CD4-positive, alpha-beta T cell treated with Interleukin-10 for 1 hour (primary cell): ENCODE results near the gene TUBGCP6.

Source experiments
- DNase-seq: peaks from one replicate; pipeline ENCODE4 v3.0.0-alpha.2; 2020

TUBGCP6 gene, protein sequence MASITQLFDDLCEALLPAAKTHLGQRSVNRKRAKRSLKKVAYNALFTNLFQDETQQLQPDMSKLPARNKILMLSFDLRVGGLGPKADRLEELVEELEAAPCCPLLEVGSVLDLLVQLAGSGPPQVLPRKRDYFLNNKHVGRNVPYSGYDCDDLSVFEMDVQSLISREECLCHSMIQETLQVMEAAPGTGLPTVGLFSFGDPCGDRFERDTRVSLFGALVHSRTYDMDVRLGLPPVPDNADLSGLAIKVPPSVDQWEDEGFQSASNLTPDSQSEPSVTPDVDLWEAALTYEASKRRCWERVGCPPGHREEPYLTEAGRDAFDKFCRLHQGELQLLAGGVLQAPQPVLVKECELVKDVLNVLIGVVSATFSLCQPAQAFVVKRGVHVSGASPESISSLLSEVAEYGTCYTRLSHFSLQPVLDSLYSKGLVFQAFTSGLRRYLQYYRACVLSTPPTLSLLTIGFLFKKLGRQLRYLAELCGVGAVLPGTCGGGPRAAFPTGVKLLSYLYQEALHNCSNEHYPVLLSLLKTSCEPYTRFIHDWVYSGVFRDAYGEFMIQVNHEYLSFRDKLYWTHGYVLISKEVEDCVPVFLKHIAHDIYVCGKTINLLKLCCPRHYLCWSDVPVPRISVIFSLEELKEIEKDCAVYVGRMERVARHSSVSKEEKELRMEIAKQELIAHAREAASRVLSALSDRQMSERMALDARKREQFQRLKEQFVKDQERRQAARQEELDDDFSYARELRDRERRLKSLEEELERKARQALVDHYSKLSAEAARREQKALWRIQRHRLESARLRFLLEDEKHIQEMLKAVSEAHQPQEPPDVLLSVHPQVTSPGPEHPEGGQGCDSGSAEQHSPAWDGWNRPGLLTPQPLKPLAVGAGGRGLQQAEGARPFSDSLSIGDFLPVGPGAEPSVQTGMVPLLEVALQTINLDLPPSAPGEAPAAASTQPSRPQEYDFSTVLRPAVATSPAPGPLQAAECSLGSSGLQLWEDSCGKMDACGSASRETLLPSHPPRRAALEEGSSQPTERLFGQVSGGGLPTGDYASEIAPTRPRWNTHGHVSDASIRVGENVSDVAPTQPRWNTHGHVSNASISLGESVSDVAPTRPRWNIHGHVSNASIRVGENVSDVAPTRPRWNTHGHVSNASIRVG (N-terminal part only)

DNA sequence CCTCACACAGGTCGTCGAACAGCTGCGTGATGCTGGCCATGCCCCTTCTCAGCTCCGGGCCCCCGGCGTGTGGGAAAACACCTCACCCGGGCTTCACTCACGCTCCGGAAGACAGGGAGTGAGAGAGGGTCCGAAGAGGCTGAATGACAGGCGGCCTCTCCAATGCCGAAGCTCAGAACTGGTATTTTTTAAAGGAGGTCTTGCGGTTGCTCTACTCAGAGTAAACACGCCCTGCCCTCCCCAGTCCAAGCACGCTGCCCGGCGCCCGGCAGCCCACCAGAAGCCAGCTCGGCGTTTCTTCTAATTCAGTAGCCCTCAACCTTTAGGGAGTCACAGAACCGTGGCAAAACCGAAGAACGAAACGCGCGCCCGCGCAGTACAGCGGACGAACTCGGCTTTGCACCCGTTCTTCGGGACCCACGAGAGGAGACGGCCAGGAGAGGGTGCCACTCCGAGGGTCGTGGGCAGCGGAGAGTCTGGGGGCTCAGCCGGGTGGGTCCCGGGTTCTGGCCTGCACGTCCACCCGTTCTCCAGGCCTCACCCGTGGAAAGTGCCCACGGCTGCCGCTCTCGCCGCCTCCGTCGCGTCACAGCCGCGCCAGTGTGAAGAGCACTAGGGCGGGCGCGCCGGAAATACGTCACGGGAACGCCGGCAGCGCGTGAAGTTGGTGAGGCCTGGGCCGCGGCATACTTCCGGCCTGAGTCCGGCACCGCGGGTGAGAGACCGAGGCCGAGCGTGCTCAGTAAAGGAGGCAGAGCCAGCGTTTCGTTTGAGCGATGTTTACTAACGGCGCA, at the start of gene TUBGCP6:
Gene TUBGCP6 (minus strand): TSS at position 604 of the 794 bp plus-strand sequence. CDS start 564 bp downstream, at position 40.
- peak; percentile 91 for DNase-seq

DNA sequence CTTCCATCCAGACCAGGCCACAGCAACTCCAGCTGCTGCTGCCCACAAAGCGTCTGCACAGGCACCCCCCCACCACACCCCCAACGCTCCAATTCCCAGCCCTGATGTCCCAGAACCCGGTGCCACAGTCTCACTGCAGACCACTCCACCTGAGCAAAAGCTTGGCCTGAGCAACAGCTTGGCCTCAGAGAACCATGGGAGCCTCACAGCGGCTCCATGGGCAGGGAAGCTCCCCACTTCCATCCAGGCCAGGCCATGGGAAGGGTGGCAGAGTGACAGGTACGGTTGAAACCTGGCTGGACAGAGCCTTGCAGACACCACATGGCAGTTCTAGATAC, 49.5 kb upstream of the TUBGCP6 start:
- no peak for DNase-seq

DNA sequence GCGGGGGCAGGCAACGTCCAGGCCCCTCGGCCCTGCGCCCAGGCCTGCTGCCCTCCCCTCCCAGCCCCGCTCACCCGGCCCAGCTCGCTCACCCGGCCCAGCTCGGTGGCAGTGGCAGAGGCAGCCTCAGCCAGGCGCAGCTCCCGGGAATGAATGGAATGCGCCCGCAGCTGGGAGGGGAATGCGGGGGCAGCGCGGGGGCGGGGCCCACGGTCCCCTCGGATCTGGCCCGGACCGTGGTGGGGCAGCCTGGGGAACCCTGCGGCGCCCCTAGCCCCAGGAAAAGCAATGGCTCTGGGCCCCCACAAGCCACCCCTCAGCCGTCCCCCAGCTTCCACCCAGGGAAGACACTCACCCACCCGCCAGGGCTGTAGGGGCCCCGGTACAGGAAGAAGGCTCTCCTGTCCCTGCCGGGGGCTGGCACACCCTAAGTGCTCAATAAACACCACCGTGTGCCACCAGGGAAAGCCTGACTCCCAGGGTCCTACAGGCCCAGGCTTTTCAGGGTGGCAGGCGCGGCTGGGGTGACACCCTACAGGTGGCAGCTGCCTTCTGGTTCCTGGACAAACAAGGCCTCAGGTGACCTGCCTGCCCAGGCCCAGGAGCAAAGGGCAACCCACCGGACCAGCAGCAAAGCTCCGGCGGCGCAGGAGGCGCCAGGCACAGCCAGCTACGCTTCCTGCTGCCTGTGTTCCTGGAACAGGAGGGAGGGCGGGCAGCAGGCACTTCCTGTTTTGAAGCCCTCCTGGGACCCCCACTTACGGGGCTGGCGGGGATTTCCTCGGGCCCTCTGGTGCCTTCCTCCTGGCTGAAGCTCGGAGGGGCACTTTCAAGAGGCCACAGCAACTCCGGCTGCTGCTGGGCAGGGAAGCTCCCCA, 48.9 kb upstream of the TUBGCP6 start:
- no peak for DNase-seq

DNA sequence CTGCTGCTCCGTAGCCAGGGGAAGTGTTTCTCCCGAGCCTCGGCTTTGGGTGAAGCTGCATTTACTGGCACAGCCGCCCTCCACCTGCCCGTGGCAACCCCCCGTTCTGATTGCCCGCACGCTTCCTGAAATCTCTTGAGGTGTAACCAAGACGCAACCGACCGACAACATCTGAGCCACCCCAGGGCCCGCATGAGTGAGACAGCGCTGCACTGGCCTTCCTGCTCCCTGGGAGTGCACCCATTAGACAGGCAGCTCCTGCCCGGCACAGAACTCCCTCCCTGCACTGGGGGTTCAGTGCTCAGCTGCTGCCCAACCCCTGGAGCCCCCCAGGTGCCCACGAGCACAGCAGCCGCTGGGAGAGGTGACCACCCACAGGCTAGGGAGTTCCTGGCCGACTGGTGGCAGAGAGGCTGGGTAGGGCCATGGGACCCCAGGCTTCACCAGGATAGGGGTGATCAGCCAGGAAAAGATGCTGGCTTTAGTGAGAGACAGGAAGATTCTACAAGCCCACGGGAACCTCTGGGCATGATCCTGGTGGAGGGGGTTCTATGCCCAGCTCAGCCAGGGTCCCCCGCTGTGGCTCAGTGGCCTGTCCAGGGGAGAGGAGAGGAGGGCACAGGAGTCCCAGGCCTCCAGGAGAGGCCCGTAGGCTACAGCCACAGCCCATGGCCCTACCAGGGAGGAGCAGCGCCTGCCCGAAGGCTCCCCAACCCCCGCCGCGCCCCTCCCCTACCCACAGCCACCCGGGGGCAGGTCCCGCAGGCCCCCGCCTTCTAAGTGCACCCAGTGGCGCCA, 48.0 kb upstream of the TUBGCP6 start:
- no peak for DNase-seq

DNA sequence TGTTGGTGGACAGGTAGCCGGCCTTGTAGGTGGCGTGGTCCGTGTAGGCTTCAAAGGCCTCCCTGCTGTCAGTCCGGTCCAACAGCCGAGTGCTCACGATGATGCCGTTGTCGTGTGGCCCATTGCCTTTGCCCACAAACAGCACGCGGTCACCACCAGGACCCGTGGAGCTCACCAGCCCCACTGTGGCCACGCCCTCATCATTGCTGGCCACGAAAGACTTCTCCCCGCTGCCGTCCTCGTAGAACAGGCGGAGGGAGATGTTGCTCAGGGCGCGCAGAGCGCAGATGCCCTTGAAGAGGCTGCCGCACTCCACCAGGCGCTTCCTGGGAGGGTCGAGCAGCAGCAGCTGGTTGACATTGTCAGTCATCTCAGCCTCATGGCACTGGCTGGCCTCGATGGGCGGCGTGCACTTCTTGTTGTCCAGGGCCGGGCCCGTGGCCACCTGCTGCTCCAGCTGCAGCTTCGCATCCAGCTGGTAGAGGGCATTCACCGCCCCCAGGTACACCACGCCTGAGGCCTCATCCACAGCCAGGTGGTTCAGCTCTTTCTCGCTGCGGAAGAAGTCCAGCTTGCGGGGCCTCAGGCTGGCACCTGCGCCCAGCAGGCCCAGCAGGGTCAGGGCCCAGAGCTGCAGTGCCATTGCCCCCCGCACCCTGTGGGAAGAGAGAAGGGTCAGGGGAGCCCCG, 45.3 kb upstream of the TUBGCP6 start:
- DNase-seq, result no peak

DNA sequence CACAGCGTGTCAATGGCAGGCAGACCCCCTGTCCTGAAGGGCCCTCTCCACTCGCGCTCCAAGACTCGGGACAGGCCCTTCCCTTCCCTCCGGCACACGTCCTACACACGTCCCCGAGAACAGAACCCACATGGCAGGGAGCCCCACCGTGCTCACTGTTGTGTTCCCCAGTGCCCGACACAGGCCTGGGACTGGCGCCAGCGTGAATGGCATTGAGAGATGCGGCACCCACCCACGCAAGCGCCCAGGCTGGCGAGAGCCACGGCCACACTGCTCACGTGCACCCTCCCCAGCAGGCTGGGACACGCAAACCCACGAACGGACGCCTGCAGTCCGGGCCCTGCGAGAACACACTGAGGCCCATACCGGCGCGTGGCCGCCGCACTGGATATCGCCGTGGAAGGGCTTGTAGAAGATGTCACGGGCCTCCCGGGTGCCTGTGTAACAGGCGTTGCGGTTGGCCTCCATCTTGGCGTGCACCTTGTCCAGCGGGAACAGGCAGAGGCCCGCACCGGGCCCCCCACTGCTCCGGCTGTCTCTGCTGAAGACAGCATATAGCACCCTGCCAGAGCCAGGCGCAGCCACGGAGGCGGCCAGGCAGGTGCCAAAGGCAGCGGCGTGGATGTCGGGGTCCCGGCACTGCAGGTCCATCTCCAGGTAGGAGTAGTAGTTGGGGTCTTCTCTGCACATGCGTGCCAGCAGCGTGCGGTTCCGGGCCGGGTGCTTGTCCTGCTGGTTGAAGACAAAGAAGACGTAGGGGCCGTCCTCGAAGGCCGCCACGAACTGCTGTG, 44.5 kb upstream of the TUBGCP6 start:
- no peak for DNase-seq

GRCh38 chr22:50287731-50288130, 42.9 kb upstream of the TUBGCP6 start:
- DNase-seq, result no peak

DNA sequence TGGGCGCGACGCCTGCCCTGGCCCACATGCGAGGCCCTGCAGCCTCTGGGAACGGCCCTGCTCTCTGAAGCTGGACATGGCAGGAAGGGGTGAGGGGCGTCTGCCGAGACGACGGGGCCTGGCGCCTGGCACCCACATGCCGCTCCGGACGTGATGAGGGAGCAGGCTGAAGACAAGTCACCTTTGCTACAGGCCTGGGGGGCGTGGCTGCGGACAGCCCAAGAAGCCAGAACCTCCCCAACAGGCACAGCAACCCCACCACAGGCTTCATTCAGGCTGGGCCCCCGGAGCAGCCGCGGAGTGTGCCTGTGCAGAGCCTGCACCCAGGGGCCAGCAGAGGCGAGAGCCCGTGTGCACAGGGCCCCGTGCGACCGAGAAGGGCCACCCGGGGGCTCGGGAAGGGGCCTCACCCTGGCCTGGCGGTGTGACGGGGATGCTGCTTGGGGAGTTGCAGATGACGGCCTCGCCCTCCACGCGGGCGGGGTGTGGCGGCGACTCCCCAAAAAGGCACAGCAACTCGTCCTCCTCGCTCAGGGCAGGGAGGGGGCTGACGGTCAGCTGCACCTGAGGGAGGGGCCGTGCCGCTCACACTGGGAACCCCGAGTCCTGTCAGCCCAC, 42.0 kb upstream of the TUBGCP6 start:
- no peak for DNase-seq

DNA sequence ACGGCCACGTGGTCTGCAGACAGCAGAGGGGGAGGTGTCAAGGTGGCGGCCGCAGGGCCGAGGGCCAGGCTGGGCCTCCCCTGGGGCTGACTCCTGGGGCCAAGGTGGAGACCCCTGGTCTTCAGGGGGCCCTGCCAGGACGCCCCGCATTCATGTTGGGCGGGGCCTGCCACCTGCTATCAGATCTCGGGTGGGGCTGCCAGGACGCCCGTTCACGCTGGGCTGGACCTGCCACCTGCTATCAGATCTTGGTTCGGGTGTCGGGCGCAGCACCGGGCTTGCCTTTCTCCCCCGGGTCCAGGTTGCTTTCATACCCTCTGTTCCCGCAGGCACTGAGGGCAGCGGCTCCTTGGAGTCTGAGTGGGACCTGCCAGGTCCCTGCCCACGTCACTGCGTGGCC, 41.5 kb upstream of the TUBGCP6 start:
- no peak for DNase-seq

DNA sequence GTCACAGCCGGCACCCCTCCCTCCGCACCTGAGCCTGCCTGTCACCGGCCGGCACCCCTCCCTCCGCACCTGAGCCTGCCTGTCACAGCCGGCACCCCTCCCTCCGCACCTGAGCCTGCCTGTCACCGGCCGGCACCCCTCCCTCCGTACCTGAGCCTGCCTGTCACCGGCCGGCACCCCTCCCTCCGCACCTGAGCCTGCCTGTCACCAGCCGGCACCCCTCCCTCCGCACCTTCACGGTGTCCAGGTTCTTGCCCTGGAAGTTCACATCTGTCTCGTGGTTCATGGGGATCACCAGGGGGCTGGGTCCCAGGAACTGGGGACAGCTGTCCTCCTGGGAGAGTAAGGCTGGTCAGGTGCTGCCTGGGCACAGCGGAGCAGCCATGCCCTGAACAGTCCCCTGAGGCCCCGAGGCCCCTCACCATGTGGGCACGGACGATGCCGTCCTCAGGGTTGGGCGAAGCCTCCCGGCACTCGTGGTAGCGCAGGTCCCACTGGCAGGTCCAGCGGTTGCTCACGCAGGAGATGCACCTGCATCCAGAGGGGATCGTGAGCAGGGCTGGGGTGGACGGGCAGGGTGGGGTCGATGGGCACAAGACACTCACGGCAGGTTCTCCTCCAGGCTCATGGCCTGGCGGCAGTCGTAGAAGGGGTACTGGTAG, 40.9 kb upstream of the TUBGCP6 start:
- DNase-seq, result no peak

GRCh38 chr22:50284479-50284878, 39.7 kb upstream of the TUBGCP6 start:
- no peak for DNase-seq

- DNase-seq, result no peak
Measured at GRCh38 chr22:50283821-50284220, 39.0 kb upstream of the TUBGCP6 start.

GRCh38 chr22:50282361-50283155, 37.7 kb upstream of the TUBGCP6 start:
- DNase-seq, result no peak

DNA sequence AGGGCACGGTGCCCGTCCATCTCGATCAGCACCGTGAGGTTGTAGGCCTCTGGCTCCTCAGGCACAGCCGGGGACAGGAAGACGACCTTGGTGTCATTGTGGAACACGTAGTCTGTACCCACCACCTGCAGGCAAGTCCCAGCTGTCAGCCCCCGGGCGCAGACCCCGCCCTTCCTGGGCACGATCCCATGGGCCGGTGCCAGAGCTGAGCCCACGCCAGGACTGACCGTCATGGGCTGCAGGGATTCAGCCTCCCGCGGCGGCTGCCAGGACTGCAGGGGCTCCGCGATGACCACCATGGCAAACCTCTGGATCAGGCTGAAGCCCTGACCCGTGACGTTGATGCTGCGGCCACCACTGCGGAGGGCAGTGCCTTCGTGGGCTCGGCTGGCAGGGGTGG, 37.1 kb upstream of the TUBGCP6 start:
- no peak for DNase-seq

GRCh38 chr22:50281384-50281760, 36.5 kb upstream of the TUBGCP6 start:
- no peak for DNase-seq

DNA sequence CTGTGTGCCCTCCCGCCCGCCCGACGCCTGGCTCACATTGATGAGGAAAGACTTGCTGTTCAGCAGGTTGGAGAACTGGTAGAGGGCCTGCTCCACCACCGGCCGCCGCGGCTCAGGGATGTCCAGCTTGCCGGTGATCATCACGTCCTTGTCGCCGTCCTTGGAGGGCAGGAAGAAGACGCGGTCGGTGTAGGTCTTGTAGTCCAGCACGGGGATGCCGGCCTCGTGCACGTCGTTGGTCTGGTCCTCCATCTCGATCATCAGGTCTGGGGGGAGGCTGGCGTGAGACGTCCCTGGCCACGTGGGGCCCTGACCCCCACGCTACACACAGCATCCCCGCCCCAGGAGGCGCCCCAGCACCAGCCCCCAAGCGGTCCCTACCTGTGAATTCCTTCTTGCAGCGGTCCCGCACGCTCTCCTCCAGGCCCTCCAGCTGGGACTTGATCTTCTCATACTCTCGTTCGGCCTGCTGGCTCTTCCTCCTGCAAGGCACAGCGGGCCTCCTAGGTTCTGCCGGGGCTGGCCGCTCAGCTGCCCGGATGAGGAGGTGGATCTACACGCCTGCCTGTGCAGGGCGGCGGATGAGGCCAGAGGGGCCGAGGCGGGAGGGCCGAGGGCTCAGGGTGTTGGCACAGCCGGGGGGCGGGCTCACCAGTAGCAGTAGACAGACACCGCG, 36.0 kb upstream of the TUBGCP6 start:
- DNase-seq, result no peak
